HG02642 (cell line): ENCODE results near the gene ZNF789.
"Not testable (repeated sequence)": the region's sequence is repeated elsewhere in the genome, so short reads cannot be mapped to it uniquely, and the experiment has no call there.

ENCODE experiments used
- ATAC-seq: cut with Tn5 transposase; IDR thresholded peaks from one replicate; pipeline ENCODE4 v1.9.1; 2021; ENCODE audit warnings: mild to moderate bottlenecking; ENCODE audit not compliant: unreplicated experiment, poor library complexity

The ZNF789 gene

DNA sequence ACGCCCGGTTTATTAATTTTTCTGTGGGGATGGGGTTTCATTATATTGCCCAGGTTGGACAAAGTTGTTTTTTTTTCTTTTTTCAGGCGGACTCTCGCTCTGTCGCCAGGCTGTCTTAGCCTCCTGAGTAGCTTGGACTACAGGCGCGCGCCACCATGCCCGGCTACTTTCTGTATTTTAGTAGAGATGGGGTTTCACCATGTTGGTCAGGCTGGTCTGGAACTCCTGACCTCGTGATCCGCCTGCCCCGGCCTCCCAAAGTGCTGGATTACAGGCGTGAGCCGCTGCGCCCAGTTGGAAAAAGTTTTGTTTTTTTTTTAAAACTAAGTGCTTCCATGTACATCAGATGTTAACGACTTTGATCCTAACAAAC is 27.9 kb downstream of the ZNF789 start:
- no peak for ATAC-seq

DNA sequence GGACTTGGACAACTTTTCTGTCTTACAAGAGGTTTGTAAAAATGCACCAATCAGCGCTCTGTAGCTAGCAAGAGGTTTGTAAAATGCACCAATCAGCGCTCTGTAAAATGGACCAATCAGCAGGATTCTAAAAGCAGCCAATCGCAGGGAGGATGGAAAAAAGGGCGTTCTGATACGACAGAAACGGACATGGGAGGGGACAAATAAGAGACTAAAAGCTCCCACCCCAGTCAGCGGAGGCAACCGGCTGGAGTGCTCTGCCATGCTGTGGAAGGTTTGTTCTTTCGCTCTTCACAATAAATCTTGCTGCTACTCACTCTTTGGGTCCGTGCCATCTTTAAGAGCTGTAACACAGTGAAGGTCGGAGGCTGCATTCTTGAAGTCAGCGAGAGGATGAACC is 28.5 kb downstream of the ZNF789 start:
- ATAC-seq = not testable (repeated sequence)

- no peak for ATAC-seq
Measured at GRCh38 chr7:99504281-99504602, 31.6 kb downstream of the ZNF789 start.

GRCh38 chr7:99504603-99505323 is 32.1 kb downstream of the ZNF789 start, which contains the start of gene ZKSCAN5:
Gene ZKSCAN5, plus strand, starts transcription at chr7:99504662. Its CDS starts 1,383 bp downstream, at chr7:99506045.
- peak; percentile 82 for ATAC-seq

DNA sequence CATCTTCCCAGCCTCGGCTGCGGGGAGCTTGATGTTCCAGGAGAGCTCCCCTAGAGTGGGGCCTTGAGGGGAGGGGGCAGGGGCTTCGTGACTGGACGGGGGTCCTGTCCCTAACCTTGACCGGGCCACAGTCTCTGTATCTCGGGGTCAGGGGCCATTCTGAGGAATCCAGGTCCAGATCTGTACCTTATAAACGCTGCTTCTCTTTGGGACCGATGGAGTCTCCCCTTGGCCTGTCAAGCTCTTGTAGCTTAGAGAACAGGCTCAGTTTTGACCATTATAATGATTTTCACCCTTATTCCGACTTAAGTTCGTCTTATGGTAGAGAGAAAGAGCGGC is 32.6 kb downstream of the ZNF789 start:
- no peak for ATAC-seq

DNA sequence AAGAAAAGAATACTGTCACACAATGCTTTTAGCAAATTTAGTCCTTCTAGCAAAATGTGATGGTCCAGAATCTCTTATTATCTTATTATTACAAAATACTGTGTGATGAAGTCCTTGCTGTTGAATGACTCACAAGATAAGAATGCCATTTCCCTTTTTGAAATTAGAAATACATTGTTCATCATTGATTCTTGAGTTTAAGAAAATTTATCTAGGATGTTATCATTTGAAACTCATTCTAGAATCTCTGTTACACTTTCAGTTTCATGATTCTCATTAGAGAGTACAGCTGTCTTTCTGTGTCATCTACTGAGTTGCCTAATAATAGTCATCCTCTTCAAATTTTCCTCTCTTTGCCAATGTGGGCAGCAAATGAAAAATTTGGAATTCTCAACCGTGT is 41.4 kb downstream of the ZNF789 start:
- no peak for ATAC-seq

GRCh38 chr7:99521399-99521798 is 48.7 kb downstream of the ZNF789 start:
- ATAC-seq = no peak

DNA sequence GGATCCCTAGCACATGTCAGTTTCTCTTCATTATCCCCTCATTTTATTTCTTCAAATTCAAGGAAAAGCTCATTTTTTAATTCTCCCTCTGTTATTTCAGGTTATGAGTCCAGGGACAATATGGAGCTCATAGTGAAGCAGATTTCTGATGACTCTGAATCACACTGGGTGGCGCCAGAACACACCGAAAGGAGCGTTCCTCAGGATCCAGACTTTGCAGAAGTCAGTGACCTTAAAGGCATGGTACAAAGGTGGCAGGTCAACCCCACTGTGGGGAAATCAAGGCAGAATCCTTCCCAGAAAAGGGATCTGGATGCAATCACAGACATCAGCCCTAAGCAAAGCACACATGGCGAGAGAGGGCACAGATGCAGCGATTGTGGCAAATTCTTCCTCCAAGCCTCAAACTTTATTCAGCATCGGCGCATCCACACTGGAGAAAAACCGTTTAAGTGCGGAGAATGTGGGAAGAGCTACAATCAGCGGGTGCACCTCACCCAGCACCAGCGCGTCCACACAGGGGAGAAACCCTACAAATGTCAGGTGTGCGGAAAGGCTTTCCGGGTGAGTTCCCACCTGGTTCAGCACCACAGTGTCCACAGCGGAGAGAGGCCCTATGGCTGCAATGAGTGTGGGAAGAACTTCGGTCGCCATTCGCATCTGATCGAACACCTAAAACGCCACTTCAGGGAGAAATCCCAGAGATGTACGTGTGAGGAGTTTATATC is 53.2 kb downstream of the ZNF789 start:
- no peak for ATAC-seq

- no peak for ATAC-seq
Measured at GRCh38 chr7:99531354-99531765, 58.7 kb downstream of the ZNF789 start.

- no peak for ATAC-seq
Measured at GRCh38 chr7:99535667-99536066, 63.0 kb downstream of the ZNF789 start.
